HEK293T (cell line): ENCODE results near the gene MTMR6.

ENCODE experiments used
- ARNT ChIP-seq: fragments of 450-650 bp; IDR thresholded peaks from 2 replicates; pipeline ENCODE4 v1.6.1; 2017; ENCODE audit warnings: mild to moderate bottlenecking
- BHLHE40 ChIP-seq: fragments of 450-650 bp; IDR thresholded peaks from 2 replicates; pipeline ENCODE4 v1.6.1; 2016; ENCODE audit warnings: mild to moderate bottlenecking, moderate library complexity, borderline replicate concordance
- ELF4 ChIP-seq: fragments of 450-650 bp; IDR thresholded peaks from 2 replicates; pipeline ENCODE4 v1.6.1; 2017; ENCODE audit warnings: antibody characterized with exemption
- FOXA1 ChIP-seq: fragments of 450-650 bp; IDR thresholded peaks from 2 replicates; pipeline ENCODE4 v1.6.1; 2016; ENCODE audit warnings: mild to moderate bottlenecking
- FOXK2 ChIP-seq: fragments of 450-650 bp; IDR thresholded peaks from 2 replicates; pipeline ENCODE4 v1.6.1; 2016; ENCODE audit warnings: mild to moderate bottlenecking
- FOXM1 ChIP-seq: fragments of 450-650 bp; IDR thresholded peaks from 2 replicates; pipeline ENCODE4 v1.6.1; 2017; ENCODE audit warnings: mild to moderate bottlenecking, borderline replicate concordance
- HDGF ChIP-seq: fragments of 450-650 bp; IDR thresholded peaks from 2 replicates; pipeline ENCODE4 v1.6.1; 2017; ENCODE audit warnings: antibody characterized with exemption, borderline replicate concordance
- L3MBTL2 ChIP-seq: fragments of 450-650 bp; conservative IDR thresholded peaks from 2 replicates; pipeline ENCODE4 v1.6.1; 2016; ENCODE audit warnings: mild to moderate bottlenecking
- LEF1 ChIP-seq: fragments of 450-650 bp; IDR thresholded peaks from 2 replicates; pipeline ENCODE4 v1.6.1; 2017; ENCODE audit warnings: mild to moderate bottlenecking, borderline replicate concordance
- NFRKB ChIP-seq: fragments of 450-650 bp; IDR thresholded peaks from 2 replicates; pipeline ENCODE4 v1.6.1; 2016; ENCODE audit warnings: mild to moderate bottlenecking, moderate library complexity
- SP1 ChIP-seq: fragments of 450-650 bp; IDR thresholded peaks from 2 replicates; pipeline ENCODE4 v1.6.1; 2017
- SUZ12 ChIP-seq: fragments of 450-650 bp; IDR thresholded peaks from 2 replicates; pipeline ENCODE4 v1.6.1; 2016; ENCODE audit warnings: mild to moderate bottlenecking
- TARDBP ChIP-seq: fragments of 450-650 bp; IDR thresholded peaks from 2 replicates; pipeline ENCODE4 v1.6.1; 2016
- TF ChIP-seq, protein P1 (sequence below): fragments of 450-650 bp; IDR thresholded peaks from 2 replicates; pipeline ENCODE4 v1.6.1; 2016

DNA sequence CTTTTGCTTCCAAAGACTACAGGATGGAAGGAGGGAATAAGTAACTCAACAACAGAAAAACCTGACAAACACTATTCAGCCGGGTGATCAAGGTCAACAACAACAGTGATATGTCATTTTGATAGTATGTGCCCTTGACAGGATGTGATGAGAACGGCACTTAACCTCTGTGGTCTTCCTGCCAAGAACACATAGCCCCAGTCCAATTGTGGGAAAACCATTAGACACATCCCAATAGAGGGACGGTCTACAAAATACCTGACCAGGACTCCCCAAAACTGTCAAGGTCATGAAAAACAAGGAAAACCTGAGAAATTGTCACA lies 72.1 kb downstream of the MTMR6 start:
- TF ChIP-seq FOXK2 = no peak
- no peak for TF ChIP-seq NFRKB
- TF ChIP-seq FOXA1 = no peak
- no peak for TF ChIP-seq FOXM1
- TF ChIP-seq BHLHE40 = no peak
- TF ChIP-seq SUZ12 = no peak
- no peak for TF ChIP-seq TARDBP
- no peak for TF ChIP-seq SP1
- TF ChIP-seq ELF4 = no peak
- TF ChIP-seq, protein P1, sequence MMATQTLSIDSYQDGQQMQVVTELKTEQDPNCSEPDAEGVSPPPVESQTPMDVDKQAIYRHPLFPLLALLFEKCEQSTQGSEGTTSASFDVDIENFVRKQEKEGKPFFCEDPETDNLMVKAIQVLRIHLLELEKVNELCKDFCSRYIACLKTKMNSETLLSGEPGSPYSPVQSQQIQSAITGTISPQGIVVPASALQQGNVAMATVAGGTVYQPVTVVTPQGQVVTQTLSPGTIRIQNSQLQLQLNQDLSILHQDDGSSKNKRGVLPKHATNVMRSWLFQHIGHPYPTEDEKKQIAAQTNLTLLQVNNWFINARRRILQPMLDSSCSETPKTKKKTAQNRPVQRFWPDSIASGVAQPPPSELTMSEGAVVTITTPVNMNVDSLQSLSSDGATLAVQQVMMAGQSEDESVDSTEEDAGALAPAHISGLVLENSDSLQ = no peak
- TF ChIP-seq HDGF = no peak
- TF ChIP-seq ARNT = no peak
- no peak for TF ChIP-seq LEF1
- TF ChIP-seq L3MBTL2 = no peak
